Activated B cell treated with CpG ODN at 0.5 μM for 24 hours (primary cell): ENCODE measurements around the gene CNNM2. TPM values are rescaled to one million over a fixed set of nuclear protein-coding genes. Genes with fewer than 3 reads are reported as not detected.

Experiments used
- ATAC-seq: fragments of 200-7000 bp; cut with Tn5 transposase; one replicate; pipeline ENCODE4 v1.10.0; 2021; ENCODE audit warnings: low read depth, mild to moderate bottlenecking, moderate library complexity
- CTCF ChIA-PET: fragments of 350-600 bp; sonication (Branson Sonifier 250); formaldehyde crosslinking; loops from one replicate; lab custom pipeline; 2021; ENCODE audit warnings: antibody characterized with exemption; lab: Charles Lee
- POLR2A ChIA-PET: fragments of 350-600 bp; sonication (Branson Sonifier 250); formaldehyde crosslinking; loops from one replicate; lab custom pipeline; 2021; ENCODE audit warnings: antibody characterized with exemption; lab: Charles Lee
- DNase-seq: peaks from one replicate; pipeline ENCODE4 v3.0.0; 2022
- H3K27ac Mint-ChIP-seq: one replicate; pipeline ENCODE4 v1.8.0; 2020; ENCODE audit warnings: mixed read lengths
- H3K27me3 Mint-ChIP-seq: one replicate; pipeline ENCODE4 v1.8.0; 2021; ENCODE audit warnings: mixed read lengths
- H3K36me3 Mint-ChIP-seq: one replicate; pipeline ENCODE4 v1.8.0; 2021; ENCODE audit warnings: low read depth, mixed read lengths
- H3K4me1 Mint-ChIP-seq: one replicate; pipeline ENCODE4 v1.8.0; 2021; ENCODE audit warnings: mixed read lengths
- H3K4me3 Mint-ChIP-seq: one replicate; pipeline ENCODE4 v1.8.0; 2020; ENCODE audit warnings: mild to moderate bottlenecking, mixed read lengths
- H3K9me3 Mint-ChIP-seq: one replicate; pipeline ENCODE4 v1.8.0; 2020; ENCODE audit warnings: mixed read lengths
- CTCF ChIP-seq: fragments of 200-600 bp; IDR thresholded peaks from one replicate; pipeline ENCODE4 v1.8.0; 2022; ENCODE audit warnings: antibody characterized with exemption, mild to moderate bottlenecking
- intact Hi-C: fragments of 100-400 bp; cut with micrococcal nuclease; formaldehyde crosslinking; loops from one replicate; pipeline ENCODE4 v1.15.1; 2024
- total RNA-seq: library from RNA; stranded (reverse); gene quantifications from 2 replicates; pipeline ENCODE4 v1.2.3, GENCODE V29; 2022

Gene CNNM2
- total RNA-seq, 1 donor from 2014 or later = 7.3 TPM

DNA sequence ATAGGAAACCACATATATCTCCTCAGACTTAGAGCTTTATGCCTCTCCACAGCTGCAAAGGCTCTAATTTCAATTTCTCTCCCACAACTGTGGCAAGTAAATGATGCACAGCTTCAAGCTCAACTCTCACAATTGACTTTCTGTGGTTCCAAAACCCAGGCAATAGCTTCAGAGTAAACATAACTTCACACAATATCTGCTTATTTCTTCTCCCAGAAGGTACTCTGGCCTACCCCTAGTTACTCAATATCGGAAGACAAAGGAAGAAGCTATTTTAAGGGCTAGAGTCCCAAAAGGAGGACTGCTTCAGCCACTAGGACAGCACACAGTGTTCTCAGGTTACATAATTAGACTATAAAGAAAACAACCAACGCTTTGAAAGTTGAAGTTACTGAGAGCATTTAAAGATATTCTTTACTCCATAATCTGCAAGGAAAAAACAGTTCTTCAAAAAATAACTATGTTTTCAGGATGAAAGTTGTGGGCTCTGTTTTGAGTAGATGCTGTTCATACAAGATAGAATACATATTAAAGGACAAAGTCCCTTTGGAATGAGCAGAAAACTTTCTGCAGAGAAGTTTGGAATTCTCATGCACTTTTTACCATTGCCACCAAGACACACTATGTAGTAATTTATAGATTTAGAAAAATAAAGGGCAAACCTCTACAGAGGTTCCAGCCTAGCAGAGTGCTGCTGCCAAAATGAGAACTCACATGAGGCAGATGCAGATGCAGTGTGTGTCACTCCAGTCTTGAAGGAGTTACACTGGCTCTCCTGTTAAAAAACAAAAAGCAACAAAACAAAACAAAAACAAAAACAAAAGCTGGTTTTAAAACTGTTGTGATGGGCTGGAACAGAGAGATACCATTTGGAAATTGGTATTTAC, 193.2 kb downstream of the CNNM2 start:
- intact Hi-C loops = no loop called here
- Mint-ChIP-seq H3K9me3 (no peaks in the 10 kb centered on the region), H3K27ac (no peak overlapping the region), H3K4me3 (no peak overlapping the region), H3K27me3 (no peaks in the 10 kb centered on the region), H3K36me3 (peaks cover 40% of the 10 kb centered on the region), H3K4me1 (peaks cover 2% of the 10 kb centered on the region)
- ATAC-seq (no peak), DNase-seq (no peak)
- CTCF ChIA-PET = interaction anchor here (1.3 kb wide), 1 partner anchor 133 kb away, joined by 6 read pairs; no protein-coding TSS in a partner anchor
- POLR2A ChIA-PET = interaction anchor here (1.6 kb wide), 1 partner anchor 81 kb away, joined by 5 read pairs; the partner anchor contains the start of gene NT5C2
- no peak for TF ChIP-seq CTCF

- CTCF ChIA-PET = no interaction called here
- intact Hi-C loops = no loop called here
- H3K27me3 Mint-ChIP-seq = no peaks in the 10 kb centered on the region
These were observed 194.1 kb downstream of the CNNM2 start for GRCh38 chr10:103111918-103112877.

GRCh38 chr10:103114876-103115275, 196.8 kb downstream of the CNNM2 start:
- intact Hi-C loops = no loop called here
- DNase-seq (no peak), ATAC-seq (no peak)
- Mint-ChIP-seq H3K4me1 (no peaks in the 10 kb centered on the region), H3K4me3 (no peak overlapping the region), H3K36me3 (peaks cover 30% of the 10 kb centered on the region), H3K27ac (no peak overlapping the region), H3K9me3 (no peaks in the 10 kb centered on the region), H3K27me3 (no peaks in the 10 kb centered on the region)
- CTCF ChIA-PET = no interaction called here
- POLR2A ChIA-PET = no interaction called here
- no peak for TF ChIP-seq CTCF

More at GRCh38 chr10:103111918-103112877, 194.1 kb downstream of the CNNM2 start:
- Mint-ChIP-seq H3K9me3 (no peaks in the 10 kb centered on the region), H3K36me3 (peaks cover 37% of the 10 kb centered on the region), H3K27ac (no peak overlapping the region), H3K4me3 (no peak overlapping the region), H3K4me1 (peaks cover 2% of the 10 kb centered on the region)
- DNase-seq (no peak), ATAC-seq (no peak)
- no peak for TF ChIP-seq CTCF
- POLR2A ChIA-PET = no interaction called here

- H3K36me3 Mint-ChIP-seq = peaks cover 18% of the 10 kb centered on the region
- POLR2A ChIA-PET = no interaction called here
These were observed 199.2 kb downstream of the CNNM2 start for GRCh38 chr10:103117247-103117646.

More at GRCh38 chr10:103117247-103117646, 199.2 kb downstream of the CNNM2 start:
- no peak for DNase-seq
- H3K4me1 Mint-ChIP-seq = no peaks in the 10 kb centered on the region
- no peak for TF ChIP-seq CTCF
- no peak for ATAC-seq
- intact Hi-C loops = no loop called here
- no peak overlapping the region for H3K27ac Mint-ChIP-seq
- H3K4me3 Mint-ChIP-seq = no peak overlapping the region
- no peaks in the 10 kb centered on the region for H3K9me3 Mint-ChIP-seq
- CTCF ChIA-PET = no interaction called here
- H3K27me3 Mint-ChIP-seq = no peaks in the 10 kb centered on the region
